ENCODE results near the gene CHFR. TPM values are rescaled to one million over a fixed set of nuclear protein-coding genes. Genes with fewer than 3 reads are reported as not detected.

CHFR gene
- total and polyA plus RNA-seq, 9 of the 15 experiments (the other 6 are each of a cell fraction or from before 2014, with no cell fraction given): 0.61 to 33.9 (median 19.3) TPM

GRCh38 chr12:132886529-132887477 is 602 bp downstream of the CHFR start (continued):
- TF ChIP-seq SIN3A (IDR thresholded peaks at IDR 0.05; ENCODE audit: borderline replicate concordance in 2 of 2, control insufficient read depth in 1 of 2, low read depth in 2 of 2, low read length in 2 of 2) (no peak), MEF2D (tag; conservative IDR thresholded peaks at IDR 0.05; ENCODE audit: low read depth) (no peak), NRF1 (conservative IDR thresholded peaks at IDR 0.05 in 1 of 2, IDR thresholded peaks at IDR 0.05 in 1 of 2) (peak in 1 of 2 experiments; percentile 42; a peak in 2 of 4 replicates), E2F6 (IDR thresholded peaks at IDR 0.05; ENCODE audit: borderline replicate concordance in 1 of 2, extremely low read depth in 1 of 2, insufficient read depth in 1 of 2, insufficient read length in 1 of 2, low read depth in 1 of 2, low read length in 1 of 2, poor library complexity in 1 of 2, severe bottlenecking in 1 of 2) (peak in 1 of 2 experiments; percentile 34), RAD21 (CRISPR knock-in tag; conservative IDR thresholded peaks at IDR 0.05 in 1 of 2, IDR thresholded peaks at IDR 0.05 in 1 of 2) (no peak), ZNF24 (IDR thresholded peaks at IDR 0.05) (no peak), ZFX (CRISPR knock-in tag; IDR thresholded peaks at IDR 0.05) (peak; percentile 43; the same call in 1 of the 2 replicates), ZNF316 (IDR thresholded peaks at IDR 0.05) (no peak), HMGXB4 (CRISPR knock-in tag; IDR thresholded peaks at IDR 0.05) (no peak), RBM25 (IDR thresholded peaks at IDR 0.05; ENCODE audit: low read depth, low read length, severe bottlenecking) (peak; percentile 5), HNRNPK (IDR thresholded peaks at IDR 0.05; ENCODE audit: low read depth, low read length, poor library complexity, severe bottlenecking) (no peak), GATAD2B (IDR thresholded peaks at IDR 0.05; ENCODE audit: borderline replicate concordance) (no peak)

Measured in K562 (cell line).